Glutamatergic neuron (in vitro differentiated cells): ENCODE results near the gene KCNJ14. TPM values are rescaled to one million over a fixed set of nuclear protein-coding genes. Genes with fewer than 3 reads are reported as not detected.
A peak's percentile ranks its signal among the peaks of the same experiment; 100 is the strongest.

Source experiments
- DNase-seq: peaks from one replicate; pipeline ENCODE4 v3.0.0; 2022
- H3K27ac Mint-ChIP-seq: one replicate; pipeline ENCODE4 v1.8.0; 2020; ENCODE audit warnings: mild to moderate bottlenecking, mixed read lengths, inconsistent platforms; ENCODE audit not compliant: unreplicated experiment
- H3K27me3 Mint-ChIP-seq: one replicate; pipeline ENCODE4 v1.8.0; 2020; ENCODE audit warnings: mild to moderate bottlenecking, moderate library complexity, mixed read lengths, inconsistent platforms; ENCODE audit not compliant: unreplicated experiment
- H3K36me3 Mint-ChIP-seq: one replicate; pipeline ENCODE4 v1.8.0; 2020; ENCODE audit warnings: mild to moderate bottlenecking, mixed read lengths, inconsistent platforms; ENCODE audit not compliant: unreplicated experiment
- H3K4me1 Mint-ChIP-seq: one replicate; pipeline ENCODE4 v1.8.0; 2020; ENCODE audit warnings: mild to moderate bottlenecking, low read depth, mixed read lengths, inconsistent platforms; ENCODE audit not compliant: unreplicated experiment
- H3K4me3 Mint-ChIP-seq: one replicate; pipeline ENCODE4 v1.8.0; 2020; ENCODE audit warnings: mild to moderate bottlenecking, mixed read lengths, inconsistent platforms; ENCODE audit not compliant: unreplicated experiment
- H3K9me3 Mint-ChIP-seq: one replicate; pipeline ENCODE4 v1.8.0; 2020; ENCODE audit warnings: mild to moderate bottlenecking, moderate library complexity, mixed read lengths, inconsistent platforms; ENCODE audit not compliant: unreplicated experiment
- total RNA-seq: library from RNA; stranded (reverse); fragmentation: NEBNext Ultra II Directional; extraction: Animal tissue kit (Norgen Biotek cat#: 25700); gene quantifications from one replicate; pipeline ENCODE4 v1.2.1, GENCODE V29; 2021; ENCODE audit not compliant: unreplicated experiment
- TF ChIP-seq, protein P1 (sequence below): fragments of 200-600 bp; sonication (generic); IDR thresholded peaks from one replicate; pipeline ENCODE4 v1.5.0; 2021; ENCODE audit not compliant: partially characterized antibody, unreplicated experiment

KCNJ14 gene
- total RNA-seq, 1 donor from 2014 or later = 1.0 TPM

DNA sequence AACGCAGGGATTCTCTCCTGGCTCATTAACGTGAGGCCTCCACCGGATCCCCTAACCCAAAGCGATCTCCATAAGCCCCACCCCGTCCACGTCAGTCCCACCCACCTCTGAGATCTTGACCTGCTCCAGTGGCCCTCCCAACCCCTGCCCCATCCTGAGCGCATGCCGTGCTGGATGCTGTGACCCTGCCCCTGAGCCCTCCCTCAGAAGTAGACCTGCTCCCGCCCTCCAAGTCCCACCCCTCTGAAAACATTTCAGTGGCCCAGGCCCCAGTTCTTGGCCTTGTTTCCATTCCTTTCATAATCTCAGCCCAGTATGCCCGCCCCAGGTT lies 36.4 kb downstream of the KCNJ14 start:
- TF ChIP-seq, protein P1, sequence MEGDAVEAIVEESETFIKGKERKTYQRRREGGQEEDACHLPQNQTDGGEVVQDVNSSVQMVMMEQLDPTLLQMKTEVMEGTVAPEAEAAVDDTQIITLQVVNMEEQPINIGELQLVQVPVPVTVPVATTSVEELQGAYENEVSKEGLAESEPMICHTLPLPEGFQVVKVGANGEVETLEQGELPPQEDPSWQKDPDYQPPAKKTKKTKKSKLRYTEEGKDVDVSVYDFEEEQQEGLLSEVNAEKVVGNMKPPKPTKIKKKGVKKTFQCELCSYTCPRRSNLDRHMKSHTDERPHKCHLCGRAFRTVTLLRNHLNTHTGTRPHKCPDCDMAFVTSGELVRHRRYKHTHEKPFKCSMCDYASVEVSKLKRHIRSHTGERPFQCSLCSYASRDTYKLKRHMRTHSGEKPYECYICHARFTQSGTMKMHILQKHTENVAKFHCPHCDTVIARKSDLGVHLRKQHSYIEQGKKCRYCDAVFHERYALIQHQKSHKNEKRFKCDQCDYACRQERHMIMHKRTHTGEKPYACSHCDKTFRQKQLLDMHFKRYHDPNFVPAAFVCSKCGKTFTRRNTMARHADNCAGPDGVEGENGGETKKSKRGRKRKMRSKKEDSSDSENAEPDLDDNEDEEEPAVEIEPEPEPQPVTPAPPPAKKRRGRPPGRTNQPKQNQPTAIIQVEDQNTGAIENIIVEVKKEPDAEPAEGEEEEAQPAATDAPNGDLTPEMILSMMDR = no peak
- peaks cover 14% of the 10 kb centered on the region for H3K4me1 Mint-ChIP-seq
- H3K36me3 Mint-ChIP-seq = no peaks in the 10 kb centered on the region
- H3K27ac Mint-ChIP-seq = no peak overlapping the region
- peaks cover 34% of the 10 kb centered on the region for H3K27me3 Mint-ChIP-seq
- H3K4me3 Mint-ChIP-seq = no peak overlapping the region
- DNase-seq = no peak
- H3K9me3 Mint-ChIP-seq = peaks cover 14% of the 10 kb centered on the region

DNA sequence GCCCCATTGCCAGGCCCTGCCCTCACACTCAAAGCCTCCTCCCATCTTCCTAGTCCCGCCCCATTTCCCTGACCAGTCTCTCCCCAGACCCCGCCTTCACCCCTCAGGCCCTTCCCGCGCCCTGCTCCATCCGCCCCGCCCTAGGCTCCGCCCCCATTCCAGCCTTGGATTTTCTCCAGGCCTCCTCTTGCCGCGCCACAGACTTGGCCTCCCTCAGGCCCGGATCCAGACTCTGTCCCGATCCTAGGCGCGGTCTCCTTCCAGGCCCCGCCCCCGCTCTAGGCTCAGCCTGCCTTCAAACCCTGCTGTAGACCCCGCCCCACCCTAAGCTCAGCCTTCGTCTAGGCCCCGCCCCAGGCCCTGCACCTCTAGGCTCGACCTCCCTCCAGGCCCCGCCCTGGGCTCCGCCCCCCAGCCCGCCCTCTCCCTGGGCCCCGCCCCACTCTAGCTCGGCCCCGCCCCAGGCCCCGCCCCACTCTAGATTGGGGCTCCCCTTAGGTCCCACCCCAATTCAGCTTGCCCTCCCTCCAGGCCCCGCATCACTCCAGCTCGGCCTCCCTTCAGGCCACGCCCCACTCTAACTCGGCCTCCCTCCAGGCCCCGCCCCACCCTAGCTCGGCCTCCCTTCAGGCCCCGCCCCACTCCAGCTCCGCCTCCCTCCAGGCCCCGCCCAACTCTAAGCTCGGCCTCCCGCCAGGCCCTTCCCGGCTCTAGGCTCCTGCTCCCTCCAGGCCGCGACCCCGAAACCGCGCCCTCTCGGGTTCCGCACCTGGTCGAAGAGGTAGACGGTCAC lies 37.7 kb downstream of the KCNJ14 start:
- Mint-ChIP-seq H3K4me1 (peaks cover 14% of the 10 kb centered on the region), H3K36me3 (no peaks in the 10 kb centered on the region), H3K27me3 (peaks cover 36% of the 10 kb centered on the region), H3K9me3 (peaks cover 14% of the 10 kb centered on the region), H3K27ac (peak overlapping the region; percentile 52), H3K4me3 (peak overlapping the region; percentile 63)
- DNase-seq = peak; percentile 91
- TF ChIP-seq, protein P1 = no peak

DNA sequence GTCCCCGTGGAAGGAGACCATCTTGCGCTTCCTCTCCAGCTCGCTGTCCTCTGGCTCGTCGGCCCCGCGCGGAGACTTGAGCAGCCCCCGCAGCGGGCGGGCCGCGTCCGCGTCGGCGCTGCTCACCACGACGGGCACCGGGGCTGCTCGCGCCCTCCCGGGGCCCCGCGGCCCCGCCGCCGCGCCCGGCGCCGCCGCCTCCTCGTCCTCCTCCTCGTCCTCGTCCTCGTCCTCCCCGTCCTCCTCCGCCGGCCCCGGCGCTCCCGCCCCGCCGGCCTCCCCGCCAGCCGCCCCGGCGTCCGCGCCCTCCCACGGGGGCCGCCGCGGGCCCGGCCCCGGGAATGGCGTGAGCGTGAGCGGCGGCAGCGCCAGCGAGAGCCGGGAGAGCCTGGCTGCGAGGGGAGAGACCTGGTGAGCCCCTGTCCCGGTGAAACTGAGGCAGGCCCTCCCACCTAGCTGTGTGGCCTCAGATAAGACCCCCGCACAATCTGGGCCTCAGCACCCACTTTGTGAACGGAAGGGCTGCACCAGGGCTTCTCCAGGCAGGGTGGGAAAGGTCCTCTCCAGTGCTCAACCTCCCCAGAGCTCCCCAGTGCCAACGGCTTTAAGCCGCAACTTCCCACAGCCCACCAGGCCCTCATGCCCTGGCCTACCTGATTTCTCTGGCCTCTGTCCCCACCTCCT lies 38.5 kb downstream of the KCNJ14 start:
- peaks cover 11% of the 10 kb centered on the region for H3K9me3 Mint-ChIP-seq
- DNase-seq = no peak
- H3K4me3 Mint-ChIP-seq = peak overlapping the region; percentile 70
- H3K4me1 Mint-ChIP-seq = peaks cover 14% of the 10 kb centered on the region
- no peaks in the 10 kb centered on the region for H3K36me3 Mint-ChIP-seq
- peaks cover 32% of the 10 kb centered on the region for H3K27me3 Mint-ChIP-seq
- TF ChIP-seq, protein P1 = no peak
- no peak overlapping the region for H3K27ac Mint-ChIP-seq

DNA sequence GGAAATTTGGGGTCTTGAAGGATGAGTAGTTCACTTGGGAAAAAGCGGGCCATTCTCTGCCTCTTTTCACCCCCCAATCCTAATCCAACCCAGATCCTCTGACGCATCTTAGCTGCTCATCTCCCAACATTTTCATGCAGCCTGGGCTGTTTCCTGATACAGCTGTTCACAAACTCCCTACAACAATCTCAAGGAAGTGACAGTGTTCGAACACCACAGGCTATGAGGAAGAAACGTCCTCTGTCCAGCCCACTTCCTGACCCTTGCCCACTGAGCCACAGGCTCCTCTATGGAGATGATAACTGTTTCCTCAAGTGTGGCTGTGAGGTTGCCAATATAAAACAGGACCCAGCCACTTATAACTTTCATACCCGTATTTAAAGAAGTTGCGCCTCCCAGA lies 40.0 kb downstream of the KCNJ14 start:
- peaks cover 13% of the 10 kb centered on the region for H3K9me3 Mint-ChIP-seq
- H3K36me3 Mint-ChIP-seq = no peaks in the 10 kb centered on the region
- no peak overlapping the region for H3K27ac Mint-ChIP-seq
- TF ChIP-seq, protein P1 = no peak
- peak overlapping the region; percentile 2 for H3K4me3 Mint-ChIP-seq
- peaks cover 14% of the 10 kb centered on the region for H3K4me1 Mint-ChIP-seq
- H3K27me3 Mint-ChIP-seq = peaks cover 32% of the 10 kb centered on the region
- DNase-seq = no peak
